ENCODE measurements around the gene SYPL2. TPM values are rescaled to one million over a fixed set of nuclear protein-coding genes. Genes with fewer than 3 reads are reported as not detected.

SYPL2 gene
- total and polyA plus RNA-seq, 2 of the 8 experiments (the other 6 are each of a cell fraction or from before 2014, with no cell fraction given) = 1.5 TPM

- Histone ChIP-seq H4K5ac (ENCODE audit: insufficient read length, low read depth, low read length) (no peak overlapping the region), H2BK12ac (ENCODE audit: low read depth, low read length) (no peak overlapping the region), H2BK15ac (ENCODE audit: low read length) (no peak overlapping the region), H3K4ac (replicated peaks; ENCODE audit: insufficient read length, low read depth, low read length) (no peak overlapping the region), H3K9ac (replicated peaks in 1 of 4; ENCODE audit: extremely low read depth in 1 of 4, low read depth in 3 of 4, low read length in 3 of 4) (no peak overlapping the region), H3K4me2 (ENCODE audit: insufficient read depth in 1 of 2, low read depth in 2 of 2, low read length in 2 of 2) (no peak overlapping the region), H2BK5ac (ENCODE audit: low read depth, low read length) (no peak overlapping the region), H3K14ac (ENCODE audit: insufficient read length) (no peak overlapping the region), H2BK120ac (replicated peaks; ENCODE audit: low read depth, low read length) (no peak overlapping the region), H2AK5ac (ENCODE audit: low read depth, low read length) (no peak overlapping the region), H3K23me2 (ENCODE audit: low read depth, low read length) (peaks cover 2% of the 10 kb centered on the region; the same call in 1 of the 2 replicates), H3K18ac (ENCODE audit: extremely low read depth, low read length) (no peak overlapping the region), H2BK20ac (ENCODE audit: low read length) (no peak overlapping the region), H3K27ac (ENCODE audit: low read depth, low read length) (no peak overlapping the region), H3K56ac (replicated peaks; ENCODE audit: insufficient read length, low read depth, low read length) (no peak overlapping the region), H3K79me2 (ENCODE audit: control insufficient read depth in 1 of 2, insufficient read depth in 2 of 2, low read length in 2 of 2) (no peaks in the 10 kb centered on the region), H3K4me1 (replicated peaks in 1 of 4; ENCODE audit: control insufficient read depth in 3 of 4, insufficient read depth in 4 of 4, low read length in 3 of 4) (no peaks in the 10 kb centered on the region), H4K8ac (ENCODE audit: extremely low read depth, insufficient read depth, low read length) (no peak overlapping the region), H3K4me3 (ENCODE audit: extremely low read depth in 1 of 4, insufficient read depth in 2 of 4, low read depth in 3 of 4, low read length in 4 of 4) (no peak overlapping the region), H4K91ac (replicated peaks; ENCODE audit: insufficient read length, low read length) (no peak overlapping the region), H3K79me1 (ENCODE audit: low read depth, low read length) (no peaks in the 10 kb centered on the region), H4K20me1 (replicated peaks in 1 of 2; ENCODE audit: control insufficient read depth in 1 of 2, insufficient read depth in 2 of 2, low read length in 2 of 2) (no peaks in the 10 kb centered on the region), H3K23ac (ENCODE audit: insufficient read length) (no peak overlapping the region), H3K36me3 (ENCODE audit: control insufficient read depth in 2 of 4, insufficient read depth in 4 of 4, low read length in 3 of 4) (no peaks in the 10 kb centered on the region; a peak in 1 of 8 replicates), H2AFZ (ENCODE audit: low read length) (no peak overlapping the region), H3K9me3 (ENCODE audit: insufficient read depth in 2 of 2, low read depth in 1 of 2, low read length in 1 of 2) (no peaks in the 10 kb centered on the region; a peak in 1 of 4 replicates), H3K27me3 (replicated peaks in 1 of 4; ENCODE audit: control insufficient read depth in 3 of 4, extremely low read depth in 1 of 4, insufficient read depth in 3 of 4, low read length in 3 of 4) (no peaks in the 10 kb centered on the region)
- ChIA-PET CTCF (ENCODE audit: partially characterized antibody) (no interaction called here), POLR2A (ENCODE audit: partially characterized antibody) (no interaction called here)
- no peak for FAIRE-seq
- no peak for TF ChIP-seq CREB1 (IDR thresholded peaks at IDR 0.05)
- DNase-seq (ENCODE audit: low read depth in 1 of 2, low spot score in 2 of 2) = no peak
- 84% methylated on average over 1 of the region's 1 CpG; no CpG with 5 or more reads in 1 of the 2 experiments for WGBS, 2 experiments (ENCODE audit: extremely low coverage in 1 of 2, insufficient coverage in 1 of 2, insufficient read length in 1 of 2, insufficient replicate concordance in 2 of 2, low coverage in 1 of 2, low lambda C conversion rate in 2 of 2, missing lambda C conversion rate in 1 of 2)
Measured at GRCh38 chr1:109441069-109441468, 25.3 kb upstream of the SYPL2 start.
